ENCODE results near the gene HPSE.
"Not testable (repeated sequence)": the region's sequence is repeated elsewhere in the genome, so short reads cannot be mapped to it uniquely, and the experiment has no call there.

Gene HPSE

DNA sequence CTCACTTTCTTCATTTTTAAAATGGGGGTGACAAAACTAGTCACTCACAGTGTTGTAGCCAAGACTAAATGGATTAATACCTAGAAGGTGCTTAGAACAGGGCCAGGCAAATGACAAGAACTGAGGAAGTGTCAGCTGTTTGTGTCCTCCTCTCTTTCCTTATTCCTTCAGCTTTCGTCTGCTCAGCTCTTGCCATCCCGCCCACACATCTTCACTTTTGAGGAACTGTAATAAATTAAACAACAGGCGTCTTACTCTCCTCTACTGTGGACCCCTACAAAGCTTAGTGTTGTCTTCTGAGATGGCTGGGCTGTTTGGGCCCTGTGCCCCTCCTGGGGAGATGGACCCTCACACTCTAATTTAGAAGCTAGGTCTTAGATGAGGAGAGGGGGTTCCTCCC is 2.7 kb downstream of the HPSE start:
- no peak for DNase-seq (ENCODE audit: low read depth in 2 of 2)

DNA sequence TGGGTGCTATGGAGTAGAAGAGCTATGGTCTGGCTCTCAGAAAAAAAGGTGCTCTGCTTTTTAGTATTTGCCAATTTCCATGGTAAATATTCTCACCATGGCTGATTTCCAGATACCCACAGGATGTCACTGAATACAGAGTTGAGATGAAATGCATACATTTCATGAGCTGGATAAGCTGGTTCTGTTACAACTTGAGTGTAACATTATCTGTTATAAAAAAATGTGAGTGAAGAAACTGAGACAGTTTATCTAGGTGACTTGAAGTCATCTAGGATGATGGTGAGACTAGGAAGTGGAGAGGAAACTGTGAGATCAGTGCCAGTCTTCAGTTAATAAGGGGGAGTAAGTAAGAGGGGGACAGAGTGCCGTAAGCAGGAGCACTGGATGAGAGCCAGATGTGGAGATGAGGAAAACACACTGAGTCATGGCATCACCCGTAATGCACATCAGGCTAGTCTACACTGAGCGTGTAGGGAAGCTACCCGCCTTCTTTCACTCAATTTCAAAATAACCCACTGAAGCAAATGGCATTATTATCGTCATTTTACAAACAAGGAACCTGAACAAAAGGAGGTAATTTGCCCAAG is 5.0 kb downstream of the HPSE start:
- DNase-seq (ENCODE audit: low read depth in 2 of 2), result no peak

DNA sequence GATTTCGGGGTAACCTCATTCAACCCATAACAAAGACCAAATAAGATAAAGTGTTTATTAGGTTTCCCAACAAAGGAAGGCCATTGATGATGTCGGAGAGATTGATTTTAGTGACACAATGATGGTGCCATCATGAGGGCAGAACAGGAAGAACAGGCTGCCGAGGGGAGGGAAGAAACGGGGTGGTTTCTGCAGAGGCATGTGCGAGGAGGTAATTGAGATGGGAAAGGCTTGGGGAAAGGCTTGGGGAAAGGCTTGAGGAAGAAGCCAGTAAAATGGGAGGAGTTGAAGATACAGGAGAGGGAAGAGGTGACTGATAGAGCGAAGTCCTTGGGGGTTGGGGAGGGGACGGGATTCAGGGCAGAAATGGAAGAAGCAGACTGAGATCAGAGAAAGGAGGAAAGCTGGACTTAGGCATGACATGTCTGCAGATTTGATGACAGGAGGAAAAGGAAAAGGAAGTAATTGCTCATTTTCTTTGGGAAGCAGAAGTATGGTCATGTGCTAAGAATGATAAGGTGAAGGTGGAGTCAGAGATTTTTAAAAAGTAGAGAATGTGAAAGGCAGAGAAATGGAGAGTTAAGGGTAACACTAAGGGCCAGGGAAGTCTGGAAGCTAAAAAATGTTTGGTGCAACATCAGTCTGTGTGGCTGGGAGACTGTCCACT is 6.0 kb downstream of the HPSE start:
- DNase-seq (ENCODE audit: low read depth in 2 of 2), result no peak

DNA sequence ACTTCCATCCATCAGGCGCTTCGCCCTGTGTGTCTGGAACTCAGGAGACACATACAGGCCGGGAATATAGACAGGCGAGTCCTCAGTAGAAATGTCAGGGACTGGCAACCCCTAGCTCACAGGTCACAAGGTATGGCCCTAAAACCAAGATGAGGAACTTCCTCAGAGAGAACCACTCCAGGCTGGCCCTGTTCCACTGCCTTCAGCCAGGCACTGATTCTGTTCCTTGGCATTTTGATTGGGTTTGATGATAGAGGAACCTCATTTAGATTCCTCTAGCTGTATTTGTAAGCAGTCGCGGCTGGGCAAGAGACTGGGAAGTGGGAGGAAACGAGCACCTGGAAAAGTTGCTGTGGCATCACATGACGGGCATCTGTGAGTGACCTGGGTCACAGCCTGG is 8.1 kb downstream of the HPSE start:
- DNase-seq (ENCODE audit: low read depth in 2 of 2), result no peak

DNA sequence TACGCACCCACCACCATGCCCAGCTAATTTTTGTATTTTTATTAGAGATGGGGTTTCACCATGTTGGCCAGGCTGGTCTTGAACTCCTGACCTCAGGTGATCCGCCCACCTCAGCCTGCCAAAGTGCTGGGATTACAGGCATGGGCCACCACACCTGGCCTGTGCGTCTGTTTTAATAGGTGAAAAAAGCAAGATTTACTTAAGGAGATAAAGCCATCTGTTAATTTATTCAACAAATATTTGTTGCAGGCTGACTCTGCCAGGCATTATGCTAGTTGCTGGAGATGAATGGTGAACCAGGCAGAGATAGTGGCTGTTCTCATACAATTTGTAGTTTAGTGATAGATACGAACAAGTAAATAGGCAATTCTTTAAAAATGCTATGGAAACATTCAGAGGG is 9.3 kb downstream of the HPSE start:
- not testable (repeated sequence) for DNase-seq (ENCODE audit: low read depth in 2 of 2)

DNA sequence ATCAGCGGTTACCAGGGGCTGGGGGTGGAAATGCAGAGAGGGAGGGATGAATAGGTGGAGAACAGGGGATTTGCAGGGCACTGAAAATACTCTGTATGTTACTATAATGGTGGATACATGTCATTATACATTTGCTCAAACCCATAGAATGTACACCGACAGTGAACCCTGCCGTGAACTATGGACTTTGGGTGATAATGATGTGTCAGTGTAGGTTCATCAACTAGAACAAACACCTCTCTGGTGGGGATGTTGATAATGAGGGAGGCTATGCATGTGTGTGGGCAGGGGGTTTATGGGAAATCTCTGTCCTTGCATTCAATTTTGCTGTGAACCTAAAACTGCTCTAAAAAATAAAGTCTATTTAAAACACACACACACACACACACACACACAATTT is 11.5 kb downstream of the HPSE start:
- no peak for DNase-seq (ENCODE audit: low read depth in 2 of 2)

DNA sequence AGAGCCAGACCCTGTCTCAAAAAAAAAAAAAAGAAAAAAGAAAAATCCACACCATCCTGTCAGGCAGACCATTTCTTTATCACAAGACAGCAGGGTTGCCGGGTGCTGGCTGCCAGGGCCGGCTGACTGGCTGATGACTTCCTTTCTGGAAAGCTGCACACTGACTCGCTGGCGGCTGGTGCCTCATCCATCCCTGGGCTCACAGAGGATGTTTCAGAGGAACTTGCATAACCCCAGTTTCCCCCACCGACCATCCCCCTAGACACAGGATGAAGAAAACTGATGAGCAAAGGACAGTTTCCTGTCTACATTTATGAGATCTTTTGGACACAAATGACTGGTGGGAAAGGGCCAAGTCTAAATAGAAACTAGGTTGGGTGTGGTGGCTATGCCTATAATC is 14.1 kb downstream of the HPSE start:
- no peak for DNase-seq (ENCODE audit: low read depth in 2 of 2)

DNA sequence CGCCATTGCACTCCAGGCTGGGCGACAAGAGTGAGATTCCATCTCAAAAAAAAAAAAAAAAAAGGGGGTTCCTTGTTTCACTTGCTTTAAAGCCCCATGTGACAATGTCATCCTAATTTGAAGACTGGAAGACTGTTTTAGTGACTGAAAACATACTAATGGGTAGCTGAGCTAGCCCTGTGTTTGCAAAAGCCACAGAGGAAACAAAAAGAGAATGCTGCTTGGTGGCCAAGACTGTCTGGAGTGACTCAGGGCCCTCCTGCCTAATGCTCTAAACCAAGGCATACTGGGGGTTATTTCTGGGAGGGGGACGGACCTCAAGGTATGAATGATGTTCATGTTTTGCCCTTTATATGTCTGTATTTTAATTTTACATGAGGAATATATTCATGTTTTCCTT is 16.0 kb downstream of the HPSE start:
- DNase-seq (ENCODE audit: low read depth in 2 of 2), result no peak

DNA sequence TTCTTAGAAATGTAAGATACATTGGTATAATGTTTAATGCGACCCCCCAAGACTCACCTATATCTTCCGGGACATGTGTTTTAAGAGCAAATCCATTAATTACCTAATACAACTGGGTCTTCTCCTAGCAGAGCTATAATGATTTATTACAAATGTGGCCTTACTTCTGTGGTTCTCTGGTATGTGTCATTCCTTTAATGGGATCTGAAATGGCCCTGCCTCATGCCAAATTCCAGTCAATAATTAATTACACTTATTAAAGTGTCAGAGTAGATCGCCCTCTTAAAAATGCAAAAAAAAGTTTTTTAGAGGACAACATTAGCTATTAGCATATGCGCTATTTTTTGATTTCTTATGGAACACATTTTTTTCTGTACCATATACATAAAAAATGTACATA is 17.0 kb downstream of the HPSE start:
- DNase-seq (ENCODE audit: low read depth in 2 of 2), result no peak

DNA sequence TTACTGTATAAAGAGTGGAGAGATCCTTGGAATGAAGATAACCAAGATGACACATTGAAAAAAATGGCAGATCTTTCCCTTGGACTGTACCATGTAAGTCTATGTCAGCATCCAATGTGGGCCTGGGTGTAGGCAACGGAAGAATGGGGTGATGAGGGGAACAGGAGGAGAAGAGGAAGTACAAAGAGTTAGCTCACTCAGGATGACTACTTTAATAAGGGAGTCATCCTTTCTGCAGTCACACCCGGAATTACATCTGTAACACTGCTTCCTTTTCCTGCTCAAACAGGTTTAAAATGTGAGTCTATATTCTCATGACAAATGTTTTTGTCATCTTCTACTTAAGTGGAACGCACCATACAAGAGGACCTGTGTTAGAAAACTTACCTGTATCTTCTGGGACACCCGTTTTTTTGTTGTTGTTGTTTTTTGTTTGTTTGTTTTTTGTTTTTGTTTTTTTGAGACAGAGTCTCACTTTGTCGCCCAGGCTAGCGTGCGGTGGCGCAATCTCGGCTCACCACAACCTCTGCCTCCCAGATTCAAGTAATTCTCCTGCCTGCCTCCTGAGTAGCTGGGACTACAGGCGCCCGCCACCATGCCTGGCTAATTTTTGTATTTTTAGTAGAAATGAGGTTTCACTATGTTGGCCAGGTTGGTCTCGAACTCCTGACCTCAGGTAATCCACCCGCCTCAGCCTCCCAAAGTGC is 18.0 kb downstream of the HPSE start:
- no peak for DNase-seq (ENCODE audit: low read depth in 2 of 2)

DNA sequence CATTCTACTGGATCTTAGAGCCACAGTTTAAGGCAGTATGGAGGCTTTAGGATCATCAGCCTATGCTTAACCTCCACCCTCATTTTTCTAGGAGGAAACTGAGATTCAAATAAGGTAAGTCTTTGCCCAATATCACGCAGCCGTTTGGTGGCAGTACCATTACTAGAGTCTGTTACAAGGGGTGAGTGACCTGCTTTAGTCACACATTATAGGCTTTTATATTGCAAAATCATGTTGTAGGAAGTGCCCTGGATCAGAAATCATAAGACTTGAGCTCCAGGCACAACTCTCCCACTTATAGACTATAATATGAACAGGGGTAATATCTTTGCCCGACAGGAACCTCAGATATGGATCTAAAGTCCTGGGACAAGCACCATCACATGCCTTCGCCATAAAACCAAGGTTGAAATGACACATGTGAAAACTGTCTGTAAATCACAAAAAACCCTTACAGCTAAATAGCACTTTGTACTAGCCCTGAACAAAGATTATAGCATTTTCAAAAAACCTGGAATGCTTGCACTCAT is 19.2 kb downstream of the HPSE start:
- DNase-seq (ENCODE audit: low read depth in 2 of 2), result no peak

DNA sequence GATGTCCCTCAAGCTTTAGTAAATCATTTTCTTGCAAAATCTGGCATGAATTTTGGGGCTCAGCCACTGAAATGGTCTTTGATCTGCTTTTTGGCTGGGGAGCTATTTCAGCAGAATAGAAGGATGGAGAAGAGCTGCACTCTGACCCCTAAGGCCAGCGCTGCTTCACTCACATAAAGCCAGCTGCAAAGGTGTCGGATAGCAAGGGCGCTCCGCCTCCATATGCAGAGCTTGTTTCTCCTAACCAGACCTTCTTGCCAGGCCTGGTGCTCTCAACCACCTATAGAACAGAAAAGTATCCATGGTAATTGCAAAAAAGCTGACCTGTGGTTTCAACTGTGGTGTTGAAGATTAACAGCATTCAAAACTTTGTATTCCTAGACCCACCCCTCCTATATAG is 26.0 kb downstream of the HPSE start:
- no peak for DNase-seq (ENCODE audit: low read depth in 2 of 2)

DNA sequence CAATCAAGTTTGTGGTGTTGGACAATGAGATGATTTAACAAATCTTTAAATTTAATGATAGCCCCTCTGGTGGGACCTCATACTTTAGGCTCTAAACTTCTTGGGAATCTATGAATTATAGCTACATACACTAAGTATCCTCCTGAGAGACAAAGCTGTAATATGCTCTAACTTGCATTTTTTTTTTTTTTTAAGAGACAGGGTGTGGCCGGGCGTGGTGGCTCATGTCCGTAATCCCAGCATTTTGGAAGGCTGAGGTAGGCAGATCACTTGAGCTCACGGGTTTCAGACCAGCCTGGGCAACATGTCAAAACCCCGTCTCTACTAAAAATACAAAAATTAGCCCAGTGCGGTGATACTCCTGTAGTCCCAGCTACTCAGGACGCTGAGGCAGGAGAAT is 26.7 kb downstream of the HPSE start:
- DNase-seq (ENCODE audit: low read depth in 2 of 2), result no peak

DNA sequence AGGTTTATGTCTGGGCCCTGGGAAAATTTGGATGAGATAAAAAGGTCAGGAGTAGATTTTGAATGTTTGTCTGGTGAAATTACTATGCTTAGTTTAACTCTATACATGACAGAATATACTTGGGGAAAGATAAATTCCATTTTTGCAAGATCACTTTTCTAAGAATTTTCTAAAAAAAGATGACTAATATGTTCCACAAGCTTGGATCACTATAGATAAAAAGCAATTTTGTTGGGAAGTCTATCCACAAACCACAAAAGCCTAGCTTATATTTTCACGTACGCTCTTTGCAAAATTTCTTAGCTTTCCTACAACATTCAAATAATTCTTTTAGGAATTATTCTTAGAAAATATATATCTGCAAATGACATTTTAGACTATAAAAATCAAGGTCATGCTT is 29.5 kb downstream of the HPSE start:
- DNase-seq (ENCODE audit: low read depth in 2 of 2), result no peak

DNA sequence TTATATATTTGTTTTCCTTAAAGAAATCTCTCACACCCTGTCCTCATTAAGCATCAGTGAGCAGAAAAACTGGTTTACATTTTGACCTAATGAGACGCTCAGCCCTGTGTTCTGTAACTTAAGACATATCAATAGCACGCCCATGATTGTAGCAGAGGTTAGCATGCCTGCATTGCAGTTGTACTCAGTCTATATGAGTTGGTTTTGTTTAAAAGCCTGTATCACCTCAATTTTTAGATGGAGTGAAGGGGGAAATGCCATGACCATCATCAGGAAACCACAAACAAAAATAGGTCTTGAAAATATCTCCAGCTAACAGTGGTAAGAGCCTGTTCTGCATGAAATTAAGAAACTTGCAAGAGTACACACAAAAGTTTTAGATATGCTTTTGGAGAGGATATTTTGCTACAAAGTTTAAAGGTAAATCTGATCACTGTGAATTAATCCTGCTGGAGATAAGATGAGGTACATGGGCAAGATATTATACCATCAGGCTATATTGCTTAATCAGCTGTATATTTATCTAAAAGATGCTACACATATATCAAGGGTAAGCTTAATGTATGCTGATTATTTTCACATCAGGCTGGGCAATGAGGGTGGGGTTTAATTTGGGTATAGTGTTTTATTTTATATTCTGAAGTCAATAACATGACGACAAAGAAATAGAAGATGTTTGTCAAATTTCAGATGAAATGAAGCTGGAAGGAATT is 36.9 kb downstream of the HPSE start:
- no peak for DNase-seq (ENCODE audit: low read depth in 2 of 2)

DNA sequence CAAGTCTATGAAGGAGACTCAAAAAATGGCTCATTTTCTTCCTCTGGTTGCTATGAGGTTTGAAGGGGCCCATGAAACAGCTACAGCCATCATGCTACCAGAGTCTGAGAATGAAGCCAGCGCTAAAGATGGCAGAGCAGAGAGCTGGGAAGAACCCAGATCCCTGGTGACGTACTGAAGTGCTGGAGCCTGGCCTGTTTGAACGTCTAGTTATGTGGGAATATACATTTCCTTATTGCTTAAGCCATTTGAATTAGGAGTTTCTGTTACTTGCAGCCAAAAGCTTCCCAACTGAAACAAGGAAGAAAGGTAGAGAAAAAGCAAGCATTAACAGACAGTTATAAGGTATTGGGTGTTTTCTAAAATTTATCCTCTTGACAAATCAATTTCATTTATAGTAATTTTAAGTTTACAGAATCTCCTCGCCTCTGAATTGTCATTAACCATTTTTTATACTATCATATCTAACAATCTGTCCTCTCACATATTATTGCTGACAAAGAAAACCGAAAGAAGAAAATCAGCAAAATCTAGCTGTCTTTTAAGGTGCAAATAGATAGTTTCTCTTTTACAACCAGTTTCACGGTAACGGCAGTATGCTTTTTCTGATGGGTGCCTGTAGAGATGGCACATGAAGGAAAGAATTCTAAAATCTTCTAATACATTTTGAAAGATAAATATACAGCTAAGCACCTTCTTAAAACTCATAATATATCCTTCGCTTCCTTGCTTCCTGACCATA is 41.2 kb downstream of the HPSE start:
- DNase-seq (ENCODE audit: low read depth in 2 of 2), result no peak

DNA sequence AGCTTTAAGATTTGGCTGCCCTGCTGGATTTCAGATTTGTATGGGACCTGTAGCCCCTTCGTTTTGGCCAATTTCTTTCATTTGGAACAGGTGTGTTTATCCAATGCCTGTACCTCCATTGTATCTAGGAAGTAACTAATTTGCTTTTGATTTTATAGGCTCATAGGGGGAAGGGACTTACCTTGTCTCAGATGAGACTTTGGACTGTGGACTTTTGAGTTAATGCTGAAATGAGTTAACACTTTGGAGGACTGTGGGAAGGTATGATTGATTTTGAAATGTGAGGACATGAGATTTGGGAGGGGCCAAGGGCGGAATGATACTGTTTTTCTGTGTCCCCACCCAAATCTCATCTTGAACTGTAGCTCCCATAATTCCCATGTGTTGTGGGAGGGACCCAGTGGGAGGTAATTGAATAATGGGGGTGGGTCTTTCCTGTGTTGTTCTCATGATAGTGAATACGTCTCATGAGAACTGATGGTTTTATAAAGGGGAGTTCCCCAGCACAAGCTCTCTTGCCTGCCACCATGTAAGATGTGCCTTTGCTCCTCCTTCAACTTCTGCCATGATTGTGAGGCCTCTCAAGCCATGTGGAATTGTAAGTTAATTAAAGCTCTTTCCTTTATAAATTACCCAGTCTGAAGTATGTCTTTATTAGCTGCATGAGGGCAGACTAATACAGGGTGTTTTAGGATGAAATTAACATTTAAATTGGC is 44.4 kb downstream of the HPSE start:
- DNase-seq (ENCODE audit: low read depth in 2 of 2), result not testable (repeated sequence)

DNA sequence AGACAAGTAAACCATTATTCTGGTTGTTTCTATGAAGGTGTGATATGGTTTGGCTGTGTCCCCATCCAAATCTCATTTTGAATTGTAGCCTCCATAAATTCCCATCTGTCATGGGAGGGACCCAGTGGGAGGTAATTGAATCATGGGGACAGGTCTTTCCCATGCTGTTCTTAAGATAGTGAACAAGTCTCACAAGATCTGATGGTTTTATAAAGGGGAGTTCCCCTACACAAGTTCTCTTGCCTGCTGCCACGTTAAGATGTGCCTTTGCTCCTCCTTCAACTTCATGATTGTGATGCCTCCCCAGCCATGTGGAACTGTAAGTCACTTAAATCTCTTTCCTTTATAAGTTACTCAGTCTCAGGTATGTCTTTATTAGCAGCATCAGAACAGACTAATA is 46.3 kb downstream of the HPSE start:
- DNase-seq (ENCODE audit: low read depth in 2 of 2), result not testable (repeated sequence)

DNA sequence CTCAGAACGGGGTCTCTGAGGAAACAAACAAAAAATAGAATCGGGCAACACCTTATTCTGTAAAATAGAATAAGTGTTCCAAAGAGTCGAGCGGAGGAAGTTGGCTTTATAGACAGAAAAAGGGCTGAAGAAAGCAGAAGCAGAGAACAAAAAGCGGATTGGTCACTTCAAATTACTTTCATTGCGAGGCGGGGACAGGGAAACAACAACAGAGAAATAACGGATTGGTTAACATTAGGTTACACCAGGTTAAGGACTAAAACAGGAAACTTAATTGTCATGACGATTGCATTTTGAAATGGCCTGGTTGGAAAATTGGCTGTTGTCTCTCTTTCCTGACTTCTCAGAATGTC is 49.6 kb downstream of the HPSE start:
- no peak for DNase-seq (ENCODE audit: low read depth in 2 of 2)

DNA sequence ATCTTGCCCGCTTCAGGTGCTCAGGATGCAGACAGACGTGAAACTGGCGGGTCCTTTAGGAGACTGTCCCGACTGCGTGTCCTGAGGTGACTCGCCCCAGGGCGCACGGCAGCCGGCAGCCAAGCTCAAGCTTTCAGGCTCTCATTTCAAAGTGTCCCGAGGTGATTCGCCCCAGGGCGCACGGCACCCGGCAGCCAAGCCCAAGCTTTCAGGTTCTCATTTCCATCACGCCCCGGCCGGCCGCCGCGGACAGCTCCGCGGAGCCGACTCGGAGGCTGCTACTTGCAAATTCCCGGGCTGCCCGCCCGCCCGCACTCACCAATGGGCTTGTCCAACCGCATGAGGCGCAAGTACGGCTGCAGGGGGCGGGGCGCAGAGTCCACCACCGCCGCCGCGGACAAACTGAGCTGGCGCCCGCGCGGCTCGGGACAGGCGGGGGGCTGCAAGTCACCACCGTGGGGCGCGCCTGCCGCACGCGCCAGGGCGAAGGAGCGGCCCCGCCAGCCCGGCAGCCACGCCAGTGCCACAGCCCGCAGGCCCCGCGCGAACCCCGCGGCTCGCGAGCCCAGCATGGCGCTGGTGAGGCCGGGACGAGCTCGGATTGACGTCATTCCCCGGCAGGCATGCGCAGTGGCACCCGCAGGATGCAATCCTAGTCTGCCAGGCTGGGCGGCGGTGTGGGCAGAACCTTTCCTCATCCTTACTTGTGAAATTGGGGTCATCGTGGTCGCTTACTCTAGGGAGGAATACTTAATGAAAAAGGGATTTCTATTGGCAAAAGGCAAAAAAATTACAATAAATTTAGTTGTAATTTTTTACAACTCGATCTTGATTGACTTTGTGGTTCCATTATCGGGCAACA is 50.2 kb downstream of the HPSE start, which contains the start of gene COQ2:
COQ2 (minus strand) TSS at position 606 of the 862 bp plus-strand sequence; CDS start at position 572, 34 bp downstream.
- DNase-seq (ENCODE audit: low read depth in 2 of 2), result peak; percentile 83 to 86
